ENCODE data around the gene NCAM1. TPM values are rescaled to one million over a fixed set of nuclear protein-coding genes. Genes with fewer than 3 reads are reported as not detected.

The NCAM1 gene
- total and polyA plus RNA-seq, 9 of the 15 experiments (the other 6 are each of a cell fraction or from before 2014, with no cell fraction given), result 0.09 to 0.23 TPM; not detected in 7

DNA sequence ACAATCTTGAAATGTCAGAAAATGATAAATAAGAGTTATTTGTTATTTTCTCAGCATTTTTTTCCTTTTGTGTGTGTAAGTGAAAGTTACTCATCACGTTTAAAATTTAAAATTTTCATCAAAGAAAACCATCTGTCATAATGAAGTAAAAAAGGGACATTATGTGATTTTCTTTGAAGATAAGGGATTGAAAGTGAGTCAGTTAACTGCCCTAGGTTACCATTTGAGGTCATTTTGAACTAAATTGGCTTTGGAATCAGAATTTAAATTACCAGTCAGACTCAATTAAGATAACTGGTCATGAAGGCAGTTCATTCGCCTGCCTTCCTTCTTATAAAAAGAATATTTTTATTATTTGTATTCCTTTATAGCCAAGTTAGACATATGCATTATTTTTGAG lies 14.3 kb downstream of the NCAM1 start:
- H3K4me1 ChIP-seq (replicated peaks in 1 of 2; ENCODE audit: control insufficient read depth in 2 of 2, insufficient read depth in 2 of 2, low read length in 2 of 2), result no peaks in the 10 kb centered on the region
- H3K4me3 ChIP-seq, result no peak overlapping the region
- in situ Hi-C loops (cut with MboI), result no loop called here
- H3K36me3 ChIP-seq (ENCODE audit: control insufficient read depth, insufficient read depth, low read length), result no peaks in the 10 kb centered on the region
- H3K9me3 ChIP-seq (replicated peaks; ENCODE audit: control insufficient read depth, insufficient read depth, low read depth, low read length), result no peaks in the 10 kb centered on the region
- no peak for FAIRE-seq
- no peak overlapping the region for H3K4me2 ChIP-seq (ENCODE audit: insufficient read depth, low read length)
- intact Hi-C loops (cut with micrococcal nuclease), result no loop called here
- no peaks in the 10 kb centered on the region for H3K27me3 ChIP-seq (ENCODE audit: control insufficient read depth in 2 of 2, insufficient read depth in 2 of 2, low read length in 2 of 2)
- H3K79me2 ChIP-seq (ENCODE audit: control insufficient read depth, insufficient read depth, low read length), result no peaks in the 10 kb centered on the region
- no peak for ATAC-seq
- no peaks in the 10 kb centered on the region for H3K9me1 ChIP-seq (ENCODE audit: control insufficient read depth, insufficient read depth, low read length)
- H4K20me1 ChIP-seq (replicated peaks; ENCODE audit: control insufficient read depth, insufficient read depth, low read length), result no peaks in the 10 kb centered on the region
- no peak overlapping the region for H3K27ac ChIP-seq (ENCODE audit: extremely low read depth, low read depth, low read length)
- BruUV-seq (replicated peaks), result no TSS peak
- H3K9ac ChIP-seq (ENCODE audit: insufficient read depth in 1 of 2, low read depth in 2 of 2, low read length in 2 of 2), result no peak overlapping the region
- DNase-seq (ENCODE audit: extremely low read depth in 1 of 4, low spot score in 3 of 4), result no peak
- POLR2A ChIA-PET, result no interaction called here
- H2AFZ ChIP-seq (ENCODE audit: low read depth, low read length), result no peak overlapping the region
- CTCF ChIA-PET (ENCODE audit: low intra/inter-chr PET ratio), result no interaction called here
- WGBS (ENCODE audit: insufficient coverage, low coverage, missing lambda C conversion rate), result 2% methylated on average over 2 of the region's 2 CpGs
- TF ChIP-seq CHD4 (IDR thresholded peaks at IDR 0.05; ENCODE audit: insufficient read depth, insufficient replicate concordance, low read depth, low read length, poor library complexity, severe bottlenecking) (no peak), TEAD2 (tag; IDR thresholded peaks at IDR 0.05) (no peak), JUNB (CRISPR knock-in tag; conservative IDR thresholded peaks at IDR 0.05) (no peak), DMBX1 (CRISPR knock-in tag; IDR thresholded peaks at IDR 0.05; ENCODE audit: borderline replicate concordance) (no peak), RBBP5 (IDR thresholded peaks at IDR 0.05; ENCODE audit: borderline replicate concordance, insufficient read depth, low read length, poor library complexity, severe bottlenecking) (no peak), ZNF717 (CRISPR knock-in tag; IDR thresholded peaks at IDR 0.05) (no peak), ZNF121 (CRISPR knock-in tag; conservative IDR thresholded peaks at IDR 0.05) (no peak)
- TF ChIP-seq, protein P1, sequence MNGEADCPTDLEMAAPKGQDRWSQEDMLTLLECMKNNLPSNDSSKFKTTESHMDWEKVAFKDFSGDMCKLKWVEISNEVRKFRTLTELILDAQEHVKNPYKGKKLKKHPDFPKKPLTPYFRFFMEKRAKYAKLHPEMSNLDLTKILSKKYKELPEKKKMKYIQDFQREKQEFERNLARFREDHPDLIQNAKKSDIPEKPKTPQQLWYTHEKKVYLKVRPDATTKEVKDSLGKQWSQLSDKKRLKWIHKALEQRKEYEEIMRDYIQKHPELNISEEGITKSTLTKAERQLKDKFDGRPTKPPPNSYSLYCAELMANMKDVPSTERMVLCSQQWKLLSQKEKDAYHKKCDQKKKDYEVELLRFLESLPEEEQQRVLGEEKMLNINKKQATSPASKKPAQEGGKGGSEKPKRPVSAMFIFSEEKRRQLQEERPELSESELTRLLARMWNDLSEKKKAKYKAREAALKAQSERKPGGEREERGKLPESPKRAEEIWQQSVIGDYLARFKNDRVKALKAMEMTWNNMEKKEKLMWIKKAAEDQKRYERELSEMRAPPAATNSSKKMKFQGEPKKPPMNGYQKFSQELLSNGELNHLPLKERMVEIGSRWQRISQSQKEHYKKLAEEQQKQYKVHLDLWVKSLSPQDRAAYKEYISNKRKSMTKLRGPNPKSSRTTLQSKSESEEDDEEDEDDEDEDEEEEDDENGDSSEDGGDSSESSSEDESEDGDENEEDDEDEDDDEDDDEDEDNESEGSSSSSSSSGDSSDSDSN (IDR thresholded peaks at IDR 0.05; ENCODE audit: borderline replicate concordance in 1 of 2, low read depth in 2 of 2, low read length in 2 of 2), result no peak
- TF ChIP-seq, protein P2, sequence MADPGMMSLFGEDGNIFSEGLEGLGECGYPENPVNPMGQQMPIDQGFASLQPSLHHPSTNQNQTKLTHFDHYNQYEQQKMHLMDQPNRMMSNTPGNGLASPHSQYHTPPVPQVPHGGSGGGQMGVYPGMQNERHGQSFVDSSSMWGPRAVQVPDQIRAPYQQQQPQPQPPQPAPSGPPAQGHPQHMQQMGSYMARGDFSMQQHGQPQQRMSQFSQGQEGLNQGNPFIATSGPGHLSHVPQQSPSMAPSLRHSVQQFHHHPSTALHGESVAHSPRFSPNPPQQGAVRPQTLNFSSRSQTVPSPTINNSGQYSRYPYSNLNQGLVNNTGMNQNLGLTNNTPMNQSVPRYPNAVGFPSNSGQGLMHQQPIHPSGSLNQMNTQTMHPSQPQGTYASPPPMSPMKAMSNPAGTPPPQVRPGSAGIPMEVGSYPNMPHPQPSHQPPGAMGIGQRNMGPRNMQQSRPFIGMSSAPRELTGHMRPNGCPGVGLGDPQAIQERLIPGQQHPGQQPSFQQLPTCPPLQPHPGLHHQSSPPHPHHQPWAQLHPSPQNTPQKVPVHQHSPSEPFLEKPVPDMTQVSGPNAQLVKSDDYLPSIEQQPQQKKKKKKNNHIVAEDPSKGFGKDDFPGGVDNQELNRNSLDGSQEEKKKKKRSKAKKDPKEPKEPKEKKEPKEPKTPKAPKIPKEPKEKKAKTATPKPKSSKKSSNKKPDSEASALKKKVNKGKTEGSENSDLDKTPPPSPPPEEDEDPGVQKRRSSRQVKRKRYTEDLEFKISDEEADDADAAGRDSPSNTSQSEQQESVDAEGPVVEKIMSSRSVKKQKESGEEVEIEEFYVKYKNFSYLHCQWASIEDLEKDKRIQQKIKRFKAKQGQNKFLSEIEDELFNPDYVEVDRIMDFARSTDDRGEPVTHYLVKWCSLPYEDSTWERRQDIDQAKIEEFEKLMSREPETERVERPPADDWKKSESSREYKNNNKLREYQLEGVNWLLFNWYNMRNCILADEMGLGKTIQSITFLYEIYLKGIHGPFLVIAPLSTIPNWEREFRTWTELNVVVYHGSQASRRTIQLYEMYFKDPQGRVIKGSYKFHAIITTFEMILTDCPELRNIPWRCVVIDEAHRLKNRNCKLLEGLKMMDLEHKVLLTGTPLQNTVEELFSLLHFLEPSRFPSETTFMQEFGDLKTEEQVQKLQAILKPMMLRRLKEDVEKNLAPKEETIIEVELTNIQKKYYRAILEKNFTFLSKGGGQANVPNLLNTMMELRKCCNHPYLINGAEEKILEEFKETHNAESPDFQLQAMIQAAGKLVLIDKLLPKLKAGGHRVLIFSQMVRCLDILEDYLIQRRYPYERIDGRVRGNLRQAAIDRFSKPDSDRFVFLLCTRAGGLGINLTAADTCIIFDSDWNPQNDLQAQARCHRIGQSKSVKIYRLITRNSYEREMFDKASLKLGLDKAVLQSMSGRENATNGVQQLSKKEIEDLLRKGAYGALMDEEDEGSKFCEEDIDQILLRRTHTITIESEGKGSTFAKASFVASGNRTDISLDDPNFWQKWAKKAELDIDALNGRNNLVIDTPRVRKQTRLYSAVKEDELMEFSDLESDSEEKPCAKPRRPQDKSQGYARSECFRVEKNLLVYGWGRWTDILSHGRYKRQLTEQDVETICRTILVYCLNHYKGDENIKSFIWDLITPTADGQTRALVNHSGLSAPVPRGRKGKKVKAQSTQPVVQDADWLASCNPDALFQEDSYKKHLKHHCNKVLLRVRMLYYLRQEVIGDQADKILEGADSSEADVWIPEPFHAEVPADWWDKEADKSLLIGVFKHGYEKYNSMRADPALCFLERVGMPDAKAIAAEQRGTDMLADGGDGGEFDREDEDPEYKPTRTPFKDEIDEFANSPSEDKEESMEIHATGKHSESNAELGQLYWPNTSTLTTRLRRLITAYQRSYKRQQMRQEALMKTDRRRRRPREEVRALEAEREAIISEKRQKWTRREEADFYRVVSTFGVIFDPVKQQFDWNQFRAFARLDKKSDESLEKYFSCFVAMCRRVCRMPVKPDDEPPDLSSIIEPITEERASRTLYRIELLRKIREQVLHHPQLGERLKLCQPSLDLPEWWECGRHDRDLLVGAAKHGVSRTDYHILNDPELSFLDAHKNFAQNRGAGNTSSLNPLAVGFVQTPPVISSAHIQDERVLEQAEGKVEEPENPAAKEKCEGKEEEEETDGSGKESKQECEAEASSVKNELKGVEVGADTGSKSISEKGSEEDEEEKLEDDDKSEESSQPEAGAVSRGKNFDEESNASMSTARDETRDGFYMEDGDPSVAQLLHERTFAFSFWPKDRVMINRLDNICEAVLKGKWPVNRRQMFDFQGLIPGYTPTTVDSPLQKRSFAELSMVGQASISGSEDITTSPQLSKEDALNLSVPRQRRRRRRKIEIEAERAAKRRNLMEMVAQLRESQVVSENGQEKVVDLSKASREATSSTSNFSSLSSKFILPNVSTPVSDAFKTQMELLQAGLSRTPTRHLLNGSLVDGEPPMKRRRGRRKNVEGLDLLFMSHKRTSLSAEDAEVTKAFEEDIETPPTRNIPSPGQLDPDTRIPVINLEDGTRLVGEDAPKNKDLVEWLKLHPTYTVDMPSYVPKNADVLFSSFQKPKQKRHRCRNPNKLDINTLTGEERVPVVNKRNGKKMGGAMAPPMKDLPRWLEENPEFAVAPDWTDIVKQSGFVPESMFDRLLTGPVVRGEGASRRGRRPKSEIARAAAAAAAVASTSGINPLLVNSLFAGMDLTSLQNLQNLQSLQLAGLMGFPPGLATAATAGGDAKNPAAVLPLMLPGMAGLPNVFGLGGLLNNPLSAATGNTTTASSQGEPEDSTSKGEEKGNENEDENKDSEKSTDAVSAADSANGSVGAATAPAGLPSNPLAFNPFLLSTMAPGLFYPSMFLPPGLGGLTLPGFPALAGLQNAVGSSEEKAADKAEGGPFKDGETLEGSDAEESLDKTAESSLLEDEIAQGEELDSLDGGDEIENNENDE (IDR thresholded peaks at IDR 0.05; ENCODE audit: low read depth, low read length), result no peak

Measured in K562 (cell line).